Myocyte (in vitro differentiated cells): ENCODE results near the gene RABL6. TPM values are rescaled to one million over a fixed set of nuclear protein-coding genes. Genes with fewer than 3 reads are reported as not detected.
"Not testable (repeated sequence)": the region's sequence is repeated elsewhere in the genome, so short reads cannot be mapped to it uniquely, and the experiment has no call there.

ENCODE experiments used
- DNase-seq: peaks from one replicate; pipeline ENCODE4 v3.0.0-alpha.2; 2012; ENCODE audit warnings: low read depth
- total RNA-seq: library from RNA; depleted of rRNA; stranded (reverse); fragments of >200 nt; gene quantifications from 2 replicates; pipeline ENCODE4 v1.2.3, GENCODE V29; 2014

Gene RABL6
- total RNA-seq, 1 donor from 2014 or later = 94.2 TPM

GRCh38 chr9:136856079-136856476 lies 48.3 kb downstream of the RABL6 start:
- DNase-seq = no peak

GRCh38 chr9:136856541-136857141 lies 48.9 kb downstream of the RABL6 start:
- DNase-seq = no peak

- DNase-seq = no peak
Measured at GRCh38 chr9:136857166-136857565, 49.4 kb downstream of the RABL6 start.

GRCh38 chr9:136857581-136858412 lies 50.0 kb downstream of the RABL6 start:
- DNase-seq = no peak

- no peak for DNase-seq
Measured at GRCh38 chr9:136858452-136858843, 50.7 kb downstream of the RABL6 start.

GRCh38 chr9:136858844-136859757 lies 51.4 kb downstream of the RABL6 start:
- no peak for DNase-seq

GRCh38 chr9:136860529-136860928 lies 52.8 kb downstream of the RABL6 start:
- DNase-seq = no peak

GRCh38 chr9:136860933-136861873 lies 53.5 kb downstream of the RABL6 start:
- no peak for DNase-seq

GRCh38 chr9:136861874-136862457 lies 54.2 kb downstream of the RABL6 start:
- no peak for DNase-seq

GRCh38 chr9:136862849-136863622 lies 55.3 kb downstream of the RABL6 start:
- no peak for DNase-seq

GRCh38 chr9:136863623-136864273 lies 56.0 kb downstream of the RABL6 start:
- DNase-seq = no peak

- no peak for DNase-seq
Measured at GRCh38 chr9:136865041-136865767, 57.5 kb downstream of the RABL6 start.

- no peak for DNase-seq
Measured at GRCh38 chr9:136865768-136866103, 58.0 kb downstream of the RABL6 start.

GRCh38 chr9:136866898-136867421 lies 59.2 kb downstream of the RABL6 start:
- not testable (repeated sequence) for DNase-seq

GRCh38 chr9:136867480-136867879 lies 59.7 kb downstream of the RABL6 start:
- DNase-seq = no peak

- DNase-seq = no peak
Measured at GRCh38 chr9:136867917-136868316, 60.2 kb downstream of the RABL6 start.

- no peak for DNase-seq
Measured at GRCh38 chr9:136868644-136869043, 60.9 kb downstream of the RABL6 start.

- not testable (repeated sequence) for DNase-seq
Measured at GRCh38 chr9:136869611-136870010, 61.9 kb downstream of the RABL6 start.
